ENCODE data around the gene SPAG16.

DNA sequence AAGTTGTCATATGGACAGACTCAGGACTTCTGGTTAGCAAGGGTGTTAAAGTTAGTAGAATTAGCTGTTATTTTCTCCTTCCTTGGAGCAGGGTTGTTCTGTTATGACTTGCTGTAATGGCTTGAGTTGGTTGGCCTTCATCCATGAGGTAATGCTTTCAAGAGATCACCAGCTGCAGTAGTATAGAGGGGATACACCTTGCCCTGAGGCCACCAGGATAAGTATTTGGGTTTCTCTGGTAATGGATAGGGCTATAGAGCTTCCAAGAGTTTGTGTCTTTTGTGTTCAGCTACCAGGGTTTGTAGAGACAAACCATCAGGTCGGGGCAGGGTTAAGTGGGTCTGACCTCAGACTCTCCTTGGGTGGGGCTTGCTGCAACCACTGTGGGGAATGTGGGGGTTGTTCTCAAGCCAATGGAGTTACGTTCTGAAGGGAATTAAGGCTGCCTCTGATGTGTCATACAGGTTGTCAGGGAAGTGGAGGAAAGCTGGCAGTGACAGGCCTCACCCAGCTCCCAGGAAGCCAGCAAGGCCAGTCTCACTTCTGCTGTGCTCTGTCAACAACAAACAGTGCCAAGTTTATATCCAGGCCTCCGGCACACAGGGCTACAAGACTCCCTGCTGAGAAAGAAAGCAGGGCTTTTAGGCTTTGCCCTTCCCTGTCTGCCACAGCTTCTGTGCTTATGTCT lies 356.6 kb downstream of the SPAG16 start:
- TF ChIP-seq TCF7L2 (IDR thresholded peaks at IDR 0.05; ENCODE audit: low read depth, low read length) = no peak
- TF ChIP-seq, protein P1, sequence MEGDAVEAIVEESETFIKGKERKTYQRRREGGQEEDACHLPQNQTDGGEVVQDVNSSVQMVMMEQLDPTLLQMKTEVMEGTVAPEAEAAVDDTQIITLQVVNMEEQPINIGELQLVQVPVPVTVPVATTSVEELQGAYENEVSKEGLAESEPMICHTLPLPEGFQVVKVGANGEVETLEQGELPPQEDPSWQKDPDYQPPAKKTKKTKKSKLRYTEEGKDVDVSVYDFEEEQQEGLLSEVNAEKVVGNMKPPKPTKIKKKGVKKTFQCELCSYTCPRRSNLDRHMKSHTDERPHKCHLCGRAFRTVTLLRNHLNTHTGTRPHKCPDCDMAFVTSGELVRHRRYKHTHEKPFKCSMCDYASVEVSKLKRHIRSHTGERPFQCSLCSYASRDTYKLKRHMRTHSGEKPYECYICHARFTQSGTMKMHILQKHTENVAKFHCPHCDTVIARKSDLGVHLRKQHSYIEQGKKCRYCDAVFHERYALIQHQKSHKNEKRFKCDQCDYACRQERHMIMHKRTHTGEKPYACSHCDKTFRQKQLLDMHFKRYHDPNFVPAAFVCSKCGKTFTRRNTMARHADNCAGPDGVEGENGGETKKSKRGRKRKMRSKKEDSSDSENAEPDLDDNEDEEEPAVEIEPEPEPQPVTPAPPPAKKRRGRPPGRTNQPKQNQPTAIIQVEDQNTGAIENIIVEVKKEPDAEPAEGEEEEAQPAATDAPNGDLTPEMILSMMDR (IDR thresholded peaks at IDR 0.05) = no peak

All from Panc1 (cell line).